Fibroblast of pulmonary artery (primary cell): ENCODE data around the gene SRGAP1.

Source experiments
- DNase-seq: peaks from one replicate; pipeline ENCODE4 v3.0.0-alpha.2; 2010; ENCODE audit warnings: low read depth
- H3K4me3 ChIP-seq: replicated peaks from 2 replicates; pipeline ENCODE4 v1.5.1; 2011; ENCODE audit warnings: low read depth, mild to moderate bottlenecking, control low read depth, low read length, moderate library complexity
- CTCF ChIP-seq: IDR thresholded peaks from 2 replicates; pipeline ENCODE4 v1.5.1; 2011; ENCODE audit warnings: mild to moderate bottlenecking, control low read depth, low read length, inconsistent platforms; ENCODE audit errors: missing control alignments

The SRGAP1 gene

GRCh38 chr12:63982604-63983295, 138.2 kb downstream of the SRGAP1 start:
- DNase-seq: no peak
- TF ChIP-seq CTCF: no peak
- no peak overlapping the region for H3K4me3 ChIP-seq

GRCh38 chr12:63985456-63985855, 141.0 kb downstream of the SRGAP1 start:
- no peak for TF ChIP-seq CTCF
- no peak overlapping the region for H3K4me3 ChIP-seq
- DNase-seq: no peak

- no peak for DNase-seq
- TF ChIP-seq CTCF: no peak
- H3K4me3 ChIP-seq: no peak overlapping the region
These were observed 141.4 kb downstream of the SRGAP1 start for GRCh38 chr12:63985945-63986344.

- no peak for TF ChIP-seq CTCF
- peak; percentile 47 for DNase-seq
- H3K4me3 ChIP-seq: no peak overlapping the region
These were observed 144.9 kb downstream of the SRGAP1 start for GRCh38 chr12:63989301-63989845.

- no peak for TF ChIP-seq CTCF
- H3K4me3 ChIP-seq: no peak overlapping the region
- no peak for DNase-seq
These were observed 146.5 kb downstream of the SRGAP1 start for GRCh38 chr12:63990828-63991547.

GRCh38 chr12:63994704-63995103, 150.2 kb downstream of the SRGAP1 start:
- no peak overlapping the region for H3K4me3 ChIP-seq
- DNase-seq: no peak
- TF ChIP-seq CTCF: no peak
